Measurements from ENCODE around the gene MANBA. TPM values are rescaled to one million over a fixed set of nuclear protein-coding genes. Genes with fewer than 3 reads are reported as not detected.

The MANBA gene
- total RNA-seq, 1 experiment from 2014 or later, result 4.0 TPM

DNA sequence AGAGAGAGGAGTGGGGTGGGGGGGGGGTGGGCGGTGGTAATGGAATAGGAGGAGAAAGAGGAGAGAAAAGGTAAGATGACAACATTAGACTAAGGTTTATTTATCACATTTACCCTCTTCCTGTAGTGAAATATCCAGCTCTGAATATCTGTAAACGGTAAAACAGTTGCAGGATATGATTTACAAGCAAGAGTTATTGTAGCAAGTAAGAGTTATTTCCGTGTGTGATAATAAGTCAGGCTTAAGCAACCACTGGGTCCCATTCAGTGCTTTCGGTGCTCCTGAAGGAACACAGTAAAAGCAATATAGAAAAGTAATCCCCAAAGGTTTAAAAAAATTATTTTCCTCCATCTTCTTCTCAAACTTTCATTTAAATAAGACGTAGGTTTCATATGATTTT lies 103.6 kb downstream of the MANBA start:
- Histone ChIP-seq H3K4me1 (ENCODE audit: insufficient read depth, low read length, poor library complexity, severe bottlenecking) (no peaks in the 10 kb centered on the region), H3K9me3 (ENCODE audit: low read depth, low read length, poor library complexity, severe bottlenecking) (no peaks in the 10 kb centered on the region), H3K4me3 (ENCODE audit: low read depth, low read length, poor library complexity, severe bottlenecking) (no peak overlapping the region), H3K27ac (ENCODE audit: low read depth, low read length, poor library complexity, severe bottlenecking) (no peak overlapping the region), H3K27me3 (replicated peaks; ENCODE audit: insufficient read depth, low read depth, low read length, poor library complexity) (no peaks in the 10 kb centered on the region), H3K36me3 (ENCODE audit: insufficient read depth, low read length, poor library complexity, severe bottlenecking) (no peaks in the 10 kb centered on the region)
- BruUV-seq (replicated peaks), result no TSS peak
- TF ChIP-seq EZH2 (IDR thresholded peaks at IDR 0.05; ENCODE audit: borderline replicate concordance, low read depth, low read length, poor library complexity, severe bottlenecking), result no peak
- TF ChIP-seq, protein P1, sequence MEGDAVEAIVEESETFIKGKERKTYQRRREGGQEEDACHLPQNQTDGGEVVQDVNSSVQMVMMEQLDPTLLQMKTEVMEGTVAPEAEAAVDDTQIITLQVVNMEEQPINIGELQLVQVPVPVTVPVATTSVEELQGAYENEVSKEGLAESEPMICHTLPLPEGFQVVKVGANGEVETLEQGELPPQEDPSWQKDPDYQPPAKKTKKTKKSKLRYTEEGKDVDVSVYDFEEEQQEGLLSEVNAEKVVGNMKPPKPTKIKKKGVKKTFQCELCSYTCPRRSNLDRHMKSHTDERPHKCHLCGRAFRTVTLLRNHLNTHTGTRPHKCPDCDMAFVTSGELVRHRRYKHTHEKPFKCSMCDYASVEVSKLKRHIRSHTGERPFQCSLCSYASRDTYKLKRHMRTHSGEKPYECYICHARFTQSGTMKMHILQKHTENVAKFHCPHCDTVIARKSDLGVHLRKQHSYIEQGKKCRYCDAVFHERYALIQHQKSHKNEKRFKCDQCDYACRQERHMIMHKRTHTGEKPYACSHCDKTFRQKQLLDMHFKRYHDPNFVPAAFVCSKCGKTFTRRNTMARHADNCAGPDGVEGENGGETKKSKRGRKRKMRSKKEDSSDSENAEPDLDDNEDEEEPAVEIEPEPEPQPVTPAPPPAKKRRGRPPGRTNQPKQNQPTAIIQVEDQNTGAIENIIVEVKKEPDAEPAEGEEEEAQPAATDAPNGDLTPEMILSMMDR (conservative IDR thresholded peaks at IDR 0.05; ENCODE audit: low read depth, low read length), result no peak
- intact Hi-C loops (cut with micrococcal nuclease; ENCODE audit: unreplicated experiment), result no loop called here
- ChIA-PET CTCF (no interaction called here), POLR2A (ENCODE audit: low non-redundant PET) (no interaction called here)
- no peak for DNase-seq (ENCODE audit: low spot score)

DNA sequence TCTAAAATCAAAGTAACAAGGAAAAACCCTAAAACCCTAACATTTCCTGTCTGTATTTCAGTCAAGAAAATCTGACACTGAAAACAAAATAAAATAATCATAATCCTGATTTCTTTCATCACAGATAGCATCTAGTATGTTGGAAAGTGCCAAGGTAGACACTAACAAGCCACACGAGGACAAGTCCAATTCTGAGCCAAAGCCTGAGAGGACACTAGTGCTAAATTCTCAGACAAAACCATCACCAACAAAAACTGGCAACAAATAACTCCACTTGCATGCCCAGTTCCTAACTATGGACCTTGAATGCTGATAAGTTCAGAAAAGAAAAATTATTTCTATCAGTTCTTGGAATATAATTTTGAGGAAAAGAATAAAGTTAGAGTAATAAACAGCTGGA lies 113.7 kb downstream of the MANBA start:
- intact Hi-C loops (cut with micrococcal nuclease; ENCODE audit: unreplicated experiment), result no loop called here

DNA sequence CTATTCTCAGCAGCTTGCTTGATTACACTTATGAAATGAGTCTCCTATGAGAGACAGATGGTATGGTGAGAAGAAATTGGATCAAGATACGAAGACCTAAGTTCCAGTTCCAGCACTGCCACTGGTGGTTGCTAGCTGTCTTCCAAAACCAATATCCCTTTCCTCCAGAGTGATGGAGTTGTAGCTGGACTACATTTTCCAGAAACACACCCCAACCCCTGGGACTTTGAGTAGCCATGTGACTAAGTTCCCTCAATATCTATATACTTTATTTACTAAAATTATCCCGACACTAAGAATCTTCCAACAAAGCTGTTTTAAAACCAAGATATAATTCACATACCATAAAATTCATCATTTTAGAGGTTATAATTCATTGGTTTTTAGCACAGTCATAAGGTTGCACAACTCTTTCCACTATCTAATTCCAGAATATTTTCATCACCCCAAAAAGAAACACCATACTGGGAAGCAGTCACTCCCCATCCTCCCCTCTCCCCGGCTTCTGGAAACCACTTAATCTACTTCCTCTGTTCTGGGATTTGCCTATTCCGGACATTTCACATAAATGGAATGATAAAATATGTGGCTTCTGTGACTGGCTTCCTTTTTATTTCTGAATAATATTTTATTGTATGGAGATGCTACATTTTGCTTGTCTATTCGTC lies 118.0 kb downstream of the MANBA start:
- Histone ChIP-seq H3K36me3 (ENCODE audit: insufficient read depth, low read length, poor library complexity, severe bottlenecking) (no peaks in the 10 kb centered on the region), H3K9me3 (ENCODE audit: low read depth, low read length, poor library complexity, severe bottlenecking) (no peaks in the 10 kb centered on the region), H3K27me3 (replicated peaks; ENCODE audit: insufficient read depth, low read depth, low read length, poor library complexity) (no peaks in the 10 kb centered on the region), H3K27ac (ENCODE audit: low read depth, low read length, poor library complexity, severe bottlenecking) (no peak overlapping the region), H3K4me3 (ENCODE audit: low read depth, low read length, poor library complexity, severe bottlenecking) (no peak overlapping the region), H3K4me1 (ENCODE audit: insufficient read depth, low read length, poor library complexity, severe bottlenecking) (no peaks in the 10 kb centered on the region)
- TF ChIP-seq, protein P1 (conservative IDR thresholded peaks at IDR 0.05; ENCODE audit: low read depth, low read length), result no peak
- no peak for TF ChIP-seq EZH2 (IDR thresholded peaks at IDR 0.05; ENCODE audit: borderline replicate concordance, low read depth, low read length, poor library complexity, severe bottlenecking)
- ChIA-PET CTCF (no interaction called here), POLR2A (ENCODE audit: low non-redundant PET) (no interaction called here)
- no peak for DNase-seq (ENCODE audit: low spot score)
- BruUV-seq (replicated peaks), result no TSS peak
- intact Hi-C loops (cut with micrococcal nuclease; ENCODE audit: unreplicated experiment), result no loop called here

More for the DNA sequence above, 113.7 kb downstream of the MANBA start:
- no peaks in the 10 kb centered on the region for H3K27me3 ChIP-seq (replicated peaks; ENCODE audit: insufficient read depth, low read depth, low read length, poor library complexity)
- H3K4me3 ChIP-seq (ENCODE audit: low read depth, low read length, poor library complexity, severe bottlenecking), result no peak overlapping the region
- CTCF ChIA-PET, result no interaction called here
- no peak overlapping the region for H3K27ac ChIP-seq (ENCODE audit: low read depth, low read length, poor library complexity, severe bottlenecking)
- H3K4me1 ChIP-seq (ENCODE audit: insufficient read depth, low read length, poor library complexity, severe bottlenecking), result no peaks in the 10 kb centered on the region
- BruUV-seq (replicated peaks), result no TSS peak
- no peaks in the 10 kb centered on the region for H3K36me3 ChIP-seq (ENCODE audit: insufficient read depth, low read length, poor library complexity, severe bottlenecking)
- POLR2A ChIA-PET (ENCODE audit: low non-redundant PET), result no interaction called here
- TF ChIP-seq, protein P1 (conservative IDR thresholded peaks at IDR 0.05; ENCODE audit: low read depth, low read length), result no peak
- no peak for TF ChIP-seq EZH2 (IDR thresholded peaks at IDR 0.05; ENCODE audit: borderline replicate concordance, low read depth, low read length, poor library complexity, severe bottlenecking)
- no peaks in the 10 kb centered on the region for H3K9me3 ChIP-seq (ENCODE audit: low read depth, low read length, poor library complexity, severe bottlenecking)
- DNase-seq (ENCODE audit: low spot score), result no peak
